ENCODE data around the gene SPSB4.

The SPSB4 gene

GRCh38 chr3:141170678-141171295 is 119.6 kb downstream of the SPSB4 start:
- DNase-seq = no peak

- no peak for DNase-seq
Observed at GRCh38 chr3:141174674-141175073, 123.5 kb downstream of the SPSB4 start.

DNA sequence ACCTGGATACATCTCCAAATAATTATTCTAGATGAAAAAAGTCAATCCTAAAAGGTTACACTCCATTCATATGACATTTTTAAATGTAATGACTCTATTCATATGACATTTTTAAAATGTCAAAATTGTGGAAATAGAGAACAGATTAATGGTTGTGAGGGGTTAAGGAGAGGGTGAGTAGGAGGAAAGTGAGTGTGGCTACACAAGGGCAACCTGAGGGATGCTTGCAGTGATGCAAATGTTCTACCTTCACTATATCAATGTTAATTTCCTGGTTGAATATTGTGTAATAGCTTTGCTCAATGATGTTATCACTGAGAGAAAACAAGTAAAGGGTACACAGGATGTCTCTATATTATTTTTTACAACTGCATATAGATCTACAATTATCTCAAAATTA is 125.6 kb downstream of the SPSB4 start:
- DNase-seq = no peak

- DNase-seq = no peak
Observed at GRCh38 chr3:141178026-141178425, 126.9 kb downstream of the SPSB4 start.

DNA sequence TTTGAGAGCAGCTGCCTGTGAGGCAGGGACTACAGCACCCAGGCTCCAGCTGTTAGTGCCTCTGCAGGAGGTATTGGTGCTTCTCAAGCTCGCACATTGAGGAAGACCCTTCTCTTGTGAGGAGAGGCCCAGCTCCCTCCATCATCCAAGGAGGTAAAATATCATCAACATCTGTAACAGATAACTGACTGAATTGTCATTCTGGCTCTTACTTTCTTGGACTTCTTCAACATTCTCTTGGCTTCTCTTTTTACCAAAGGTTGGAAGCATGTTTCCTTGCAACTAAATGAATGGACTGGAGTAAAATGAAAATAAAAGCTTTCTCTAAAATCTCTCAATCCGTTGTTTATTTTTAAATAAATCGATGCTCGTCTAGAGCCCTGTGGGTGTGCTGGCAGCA is 127.4 kb downstream of the SPSB4 start:
- no peak for DNase-seq

- DNase-seq = no peak
Observed at GRCh38 chr3:141179983-141180382, 128.8 kb downstream of the SPSB4 start.

DNA sequence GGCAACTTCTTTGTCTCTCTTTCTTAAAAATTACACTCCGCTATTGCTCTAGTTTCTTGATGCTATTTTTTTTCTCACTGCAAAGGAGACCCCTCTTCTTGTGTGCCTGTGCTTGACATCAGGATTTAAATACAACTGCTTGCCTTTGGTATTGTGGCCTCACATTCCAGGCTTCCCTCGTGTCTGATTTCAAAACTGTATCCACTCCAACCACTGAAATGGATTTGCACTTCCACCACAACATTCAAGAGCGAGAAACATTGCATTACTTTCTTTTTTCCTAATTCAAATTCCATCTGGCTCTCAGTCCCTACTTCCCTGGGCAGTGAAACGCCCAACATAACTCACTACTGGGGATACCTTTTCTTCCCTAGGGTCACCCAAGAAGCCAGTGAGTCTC is 130.0 kb downstream of the SPSB4 start:
- no peak for DNase-seq

GRCh38 chr3:141181819-141182218 is 130.7 kb downstream of the SPSB4 start:
- no peak for DNase-seq

GRCh38 chr3:141183606-141184005 is 132.5 kb downstream of the SPSB4 start:
- no peak for DNase-seq

DNA sequence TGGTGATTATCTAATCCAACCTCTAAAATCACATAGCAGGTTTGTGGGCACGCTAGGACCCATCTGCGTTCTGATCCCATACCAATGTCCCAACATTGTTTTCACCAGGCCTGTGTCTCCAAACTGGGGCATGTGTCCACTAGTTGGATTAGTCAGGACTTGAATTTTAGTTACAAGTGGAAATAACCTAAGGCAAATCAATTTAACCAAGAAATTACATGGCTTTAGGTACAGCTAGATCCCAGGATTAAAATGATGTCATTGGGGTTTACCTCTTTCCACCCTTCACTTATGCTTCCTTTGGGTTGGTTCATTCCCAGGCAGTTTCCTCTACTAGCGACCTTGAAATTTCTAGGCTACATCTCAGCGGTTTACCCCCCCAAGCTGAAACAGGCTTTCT is 133.3 kb downstream of the SPSB4 start:
- DNase-seq = no peak

DNA sequence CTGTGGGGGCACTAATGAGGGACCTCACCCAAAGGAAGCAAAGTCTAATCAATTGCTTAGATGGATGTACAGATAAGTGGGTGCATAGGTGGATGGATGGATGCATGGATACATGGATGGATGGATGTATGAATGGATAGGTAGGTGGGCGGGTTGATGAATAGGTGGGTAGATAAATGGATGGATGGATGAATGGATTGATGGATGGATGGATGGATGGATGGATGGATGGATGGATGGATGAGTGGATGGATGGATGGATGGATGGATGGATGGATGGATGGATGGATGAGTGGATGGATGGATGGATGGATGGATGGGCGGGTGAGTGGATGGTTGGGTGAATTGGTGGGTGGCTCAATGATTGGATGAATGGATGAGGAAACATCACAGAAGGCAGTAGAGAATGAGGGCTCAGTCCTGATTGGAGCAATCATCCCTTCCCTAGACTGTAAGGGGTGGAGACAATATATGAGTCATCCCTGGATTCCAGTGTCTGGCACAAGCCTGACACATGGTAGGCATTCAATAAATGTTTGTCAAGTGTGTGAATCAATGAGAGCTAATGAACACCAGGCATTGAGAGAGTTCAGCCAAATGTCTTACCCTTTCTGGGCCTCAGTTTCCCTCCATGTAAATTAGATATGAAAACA is 140.1 kb downstream of the SPSB4 start:
- DNase-seq = no peak

GRCh38 chr3:141192345-141192744 is 141.2 kb downstream of the SPSB4 start:
- peak; percentile 99 to 100 for DNase-seq

GRCh38 chr3:141193066-141193830 is 142.1 kb downstream of the SPSB4 start:
- DNase-seq = no peak
